GM12878 (cell line): Measurements from ENCODE around the gene NEMP2. TPM values are rescaled to one million over a fixed set of nuclear protein-coding genes. Genes with fewer than 3 reads are reported as not detected.

Source experiments
- ATF7 ChIP-seq: fragments of 450-650 bp; IDR thresholded peaks from 2 replicates; pipeline ENCODE4 v1.6.1; 2016; ENCODE audit warnings: low read depth, mild to moderate bottlenecking
- CHD1 ChIP-seq: IDR thresholded peaks from 2 replicates; pipeline ENCODE4 v1.6.1; 2012; ENCODE audit warnings: low read depth, low read length, improper control_type of control experiment
- CHD2 ChIP-seq: IDR thresholded peaks from 2 replicates; pipeline ENCODE4 v1.6.1; 2011; ENCODE audit warnings: low read depth, low read length, improper control_type of control experiment, borderline replicate concordance
- ETV6 ChIP-seq, 2 experiments: fragments of 450-650 bp in 1 of 2; IDR thresholded peaks in 1 of 2; conservative IDR thresholded peaks in 1 of 2; 2 replicates each; pipeline ENCODE4 v1.6.1; 2014; ENCODE audit warnings: antibody characterized with exemption in 1 of 2, borderline replicate concordance in 1 of 2, low read depth in 1 of 2, mild to moderate bottlenecking in 1 of 2, moderate library complexity in 1 of 2
- FOS ChIP-seq: IDR thresholded peaks from 3 replicates; pipeline ENCODE4 v1.6.1; 2011; ENCODE audit warnings: borderline replicate concordance; ENCODE audit not compliant: insufficient read length; ENCODE audit errors: extremely low read depth
- FOXM1 ChIP-seq: IDR thresholded peaks from 2 replicates; pipeline ENCODE4 v1.6.1; 2012; ENCODE audit warnings: low read depth, mild to moderate bottlenecking, inconsistent platforms, low read length, moderate library complexity
- GABPA ChIP-seq: IDR thresholded peaks from 2 replicates; pipeline ENCODE4 v1.6.1; 2014; ENCODE audit warnings: antibody characterized with exemption, low read depth, mild to moderate bottlenecking, inconsistent platforms
- IKZF2 ChIP-seq, 2 experiments: fragments of 450-650 bp; IDR thresholded peaks; 2 replicates each; pipeline ENCODE4 v1.6.1; 2017; ENCODE audit warnings: mild to moderate bottlenecking in 2 of 2, moderate library complexity in 2 of 2
- IRF4 ChIP-seq: IDR thresholded peaks from 2 replicates; pipeline ENCODE4 v1.6.1; 2011; ENCODE audit warnings: low read depth, low read length
- KLF5 ChIP-seq: fragments of 450-650 bp; IDR thresholded peaks from 2 replicates; pipeline ENCODE4 v1.6.1; 2014; ENCODE audit warnings: mild to moderate bottlenecking; ENCODE audit not compliant: partially characterized antibody
- LARP7 ChIP-seq: fragments of 450-650 bp; IDR thresholded peaks from 2 replicates; pipeline ENCODE4 v1.6.1; 2017; ENCODE audit warnings: mild to moderate bottlenecking
- NFYA ChIP-seq: IDR thresholded peaks from 2 replicates; pipeline ENCODE4 v1.6.1; 2011; ENCODE audit warnings: low read depth, mild to moderate bottlenecking, low read length, improper control_type of control experiment, borderline replicate concordance
- RAD51 ChIP-seq: fragments of 450-650 bp; IDR thresholded peaks from 2 replicates; pipeline ENCODE4 v1.6.1; 2016; ENCODE audit warnings: moderate library complexity, mild to moderate bottlenecking, inconsistent platforms
- SP1 ChIP-seq: IDR thresholded peaks from one replicate; pipeline ENCODE4 v1.6.1; 2011; ENCODE audit warnings: low read depth, low read length
- STAT3 ChIP-seq: IDR thresholded peaks from 2 replicates; pipeline ENCODE4 v1.6.1; 2011; ENCODE audit warnings: low read depth, low read length, improper control_type of control experiment
- ZNF24 ChIP-seq: fragments of 450-650 bp; IDR thresholded peaks from 2 replicates; pipeline ENCODE4 v1.6.1; 2017; ENCODE audit warnings: antibody characterized with exemption, mild to moderate bottlenecking
- ZNF687 ChIP-seq: fragments of 450-650 bp; IDR thresholded peaks from 2 replicates; pipeline ENCODE4 v1.6.1; 2017; ENCODE audit warnings: mild to moderate bottlenecking, moderate library complexity
- polyA plus RNA-seq, 11 experiments: library from polyadenylated mRNA; depleted of rRNA in 4 of 11; unstranded in 6 of 11; stranded (reverse) in 5 of 11; fragments of >200 nt; fragmentation: Nextera tagmentation in 4 of 11; fragmentation: Illumina TruSeq in 1 of 11; extraction: Ambion mirVana in 4 of 11; extraction: Trizol in 1 of 11; gene quantifications; 1 replicate in 1 of 11; 2 replicates in 10 of 11; pipeline versions ENCODE4 v1.2.1 to v1.2.3, GENCODE V29; 2011 to 2016; ENCODE audit warnings: inconsistent platforms in 2 of 11, missing spikeins in 2 of 11, low read depth in 1 of 11
- total RNA-seq, 4 experiments: library from RNA; depleted of rRNA in 3 of 4; stranded (reverse); fragments of >200 nt in 3 of 4; fragmentation: Illumina TruSeq in 1 of 4; extraction: Trizol in 1 of 4; gene quantifications; 2 replicates each; pipeline versions ENCODE4 v1.2.1 to v1.2.3, GENCODE V29; 2013 to 2021
- TF ChIP-seq, protein P1 (sequence below): fragments of 450-650 bp; IDR thresholded peaks from 2 replicates; pipeline ENCODE4 v1.6.1; 2017; ENCODE audit warnings: mild to moderate bottlenecking, low read depth, inconsistent platforms; ENCODE audit not compliant: poor library complexity, severe bottlenecking
- TF ChIP-seq, protein P2 (sequence below): fragments of 450-650 bp; IDR thresholded peaks from 2 replicates; pipeline ENCODE4 v1.6.1; 2017; ENCODE audit warnings: antibody characterized with exemption, mild to moderate bottlenecking, moderate library complexity
- TF ChIP-seq, protein P3 (sequence below): fragments of 150-350 bp; IDR thresholded peaks from 2 replicates; pipeline ENCODE4 v1.6.1; 2014; ENCODE audit warnings: mild to moderate bottlenecking, low read depth, low read length

NEMP2 gene
- total and polyA plus RNA-seq, 10 of the 15 experiments (the other 5 are each of a cell fraction or from before 2014, with no cell fraction given), result 2.3 to 14.0 (median 8.1) TPM

DNA sequence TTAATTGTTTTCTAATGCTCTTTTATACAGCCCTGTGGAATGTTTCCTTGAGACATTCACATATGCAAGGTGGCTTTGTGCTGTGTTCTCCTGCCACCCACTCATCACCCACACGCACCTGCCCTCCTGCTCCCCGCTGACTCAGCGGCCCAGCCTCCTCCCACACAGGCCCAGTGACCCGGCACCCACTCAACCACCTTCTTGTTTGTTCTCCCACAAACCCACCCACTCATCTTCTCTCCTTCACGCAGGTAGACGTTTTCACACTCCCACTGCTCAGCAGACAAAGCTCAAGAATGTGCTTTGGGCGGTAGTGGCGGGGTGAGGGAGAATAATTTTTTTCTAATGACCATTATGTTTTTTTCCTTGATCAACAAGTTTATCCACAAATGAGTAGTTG, 28.6 kb upstream of the NEMP2 start (continued):
- TF ChIP-seq ZNF687 (no peak), CHD1 (no peak), KLF5 (no peak), CHD2 (0 out of 2 replicates have a peak, but pooled peaks have one; percentile 22), ETV6 (conservative IDR thresholded peaks at IDR 0.05 in 1 of 2, IDR thresholded peaks at IDR 0.05 in 1 of 2; ENCODE audit: borderline replicate concordance in 1 of 2, low read depth in 1 of 2) (no peak), SP1 (no peak), STAT3 (no peak), FOXM1 (no peak), ZNF24 (no peak), FOS (no peak), LARP7 (no peak), NFYA (no peak), RAD51 (no peak), GABPA (no peak), IRF4 (0 out of 2 replicates have a peak, but pooled peaks have one; percentile 26), IKZF2 (IDR thresholded peaks at IDR 0.05) (peak in 1 of 2 experiments; percentile 57; a peak in 2 of 4 replicates), ATF7 (peak; percentile 87)
- TF ChIP-seq, protein P1, sequence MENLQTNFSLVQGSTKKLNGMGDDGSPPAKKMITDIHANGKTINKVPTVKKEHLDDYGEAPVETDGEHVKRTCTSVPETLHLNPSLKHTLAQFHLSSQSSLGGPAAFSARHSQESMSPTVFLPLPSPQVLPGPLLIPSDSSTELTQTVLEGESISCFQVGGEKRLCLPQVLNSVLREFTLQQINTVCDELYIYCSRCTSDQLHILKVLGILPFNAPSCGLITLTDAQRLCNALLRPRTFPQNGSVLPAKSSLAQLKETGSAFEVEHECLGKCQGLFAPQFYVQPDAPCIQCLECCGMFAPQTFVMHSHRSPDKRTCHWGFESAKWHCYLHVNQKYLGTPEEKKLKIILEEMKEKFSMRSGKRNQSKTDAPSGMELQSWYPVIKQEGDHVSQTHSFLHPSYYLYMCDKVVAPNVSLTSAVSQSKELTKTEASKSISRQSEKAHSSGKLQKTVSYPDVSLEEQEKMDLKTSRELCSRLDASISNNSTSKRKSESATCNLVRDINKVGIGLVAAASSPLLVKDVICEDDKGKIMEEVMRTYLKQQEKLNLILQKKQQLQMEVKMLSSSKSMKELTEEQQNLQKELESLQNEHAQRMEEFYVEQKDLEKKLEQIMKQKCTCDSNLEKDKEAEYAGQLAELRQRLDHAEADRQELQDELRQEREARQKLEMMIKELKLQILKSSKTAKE, result no peak
- TF ChIP-seq, protein P2, sequence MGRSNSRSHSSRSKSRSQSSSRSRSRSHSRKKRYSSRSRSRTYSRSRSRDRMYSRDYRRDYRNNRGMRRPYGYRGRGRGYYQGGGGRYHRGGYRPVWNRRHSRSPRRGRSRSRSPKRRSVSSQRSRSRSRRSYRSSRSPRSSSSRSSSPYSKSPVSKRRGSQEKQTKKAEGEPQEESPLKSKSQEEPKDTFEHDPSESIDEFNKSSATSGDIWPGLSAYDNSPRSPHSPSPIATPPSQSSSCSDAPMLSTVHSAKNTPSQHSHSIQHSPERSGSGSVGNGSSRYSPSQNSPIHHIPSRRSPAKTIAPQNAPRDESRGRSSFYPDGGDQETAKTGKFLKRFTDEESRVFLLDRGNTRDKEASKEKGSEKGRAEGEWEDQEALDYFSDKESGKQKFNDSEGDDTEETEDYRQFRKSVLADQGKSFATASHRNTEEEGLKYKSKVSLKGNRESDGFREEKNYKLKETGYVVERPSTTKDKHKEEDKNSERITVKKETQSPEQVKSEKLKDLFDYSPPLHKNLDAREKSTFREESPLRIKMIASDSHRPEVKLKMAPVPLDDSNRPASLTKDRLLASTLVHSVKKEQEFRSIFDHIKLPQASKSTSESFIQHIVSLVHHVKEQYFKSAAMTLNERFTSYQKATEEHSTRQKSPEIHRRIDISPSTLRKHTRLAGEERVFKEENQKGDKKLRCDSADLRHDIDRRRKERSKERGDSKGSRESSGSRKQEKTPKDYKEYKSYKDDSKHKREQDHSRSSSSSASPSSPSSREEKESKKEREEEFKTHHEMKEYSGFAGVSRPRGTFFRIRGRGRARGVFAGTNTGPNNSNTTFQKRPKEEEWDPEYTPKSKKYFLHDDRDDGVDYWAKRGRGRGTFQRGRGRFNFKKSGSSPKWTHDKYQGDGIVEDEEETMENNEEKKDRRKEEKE, result no peak
- TF ChIP-seq, protein P3, sequence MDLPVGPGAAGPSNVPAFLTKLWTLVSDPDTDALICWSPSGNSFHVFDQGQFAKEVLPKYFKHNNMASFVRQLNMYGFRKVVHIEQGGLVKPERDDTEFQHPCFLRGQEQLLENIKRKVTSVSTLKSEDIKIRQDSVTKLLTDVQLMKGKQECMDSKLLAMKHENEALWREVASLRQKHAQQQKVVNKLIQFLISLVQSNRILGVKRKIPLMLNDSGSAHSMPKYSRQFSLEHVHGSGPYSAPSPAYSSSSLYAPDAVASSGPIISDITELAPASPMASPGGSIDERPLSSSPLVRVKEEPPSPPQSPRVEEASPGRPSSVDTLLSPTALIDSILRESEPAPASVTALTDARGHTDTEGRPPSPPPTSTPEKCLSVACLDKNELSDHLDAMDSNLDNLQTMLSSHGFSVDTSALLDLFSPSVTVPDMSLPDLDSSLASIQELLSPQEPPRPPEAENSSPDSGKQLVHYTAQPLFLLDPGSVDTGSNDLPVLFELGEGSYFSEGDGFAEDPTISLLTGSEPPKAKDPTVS, result no peak
